K562 (cell line): ENCODE measurements around the gene TNIK.

Experiments used
- ATF1 ChIP-seq, 2 experiments: fragments of 450-650 bp in 1 of 2; IDR thresholded peaks; 2 replicates each; pipeline ENCODE4 v1.6.1; 2016; ENCODE audit warnings: missing compliant biosample characterization in 1 of 2, missing genetic modification characterization in 1 of 2
- CTCF ChIP-seq, 3 experiments: IDR thresholded peaks in 2 of 3; conservative IDR thresholded peaks in 1 of 3; 2 replicates each; pipeline ENCODE4 v1.5.1; 2011 to 2012; ENCODE audit warnings: low read length in 3 of 3, mild to moderate bottlenecking in 3 of 3, control low read depth in 2 of 3, improper control_type of control experiment in 1 of 3, inconsistent platforms in 1 of 3, low read depth in 1 of 3, mixed read lengths in 1 of 3, moderate library complexity in 1 of 3; ENCODE audit not compliant: insufficient read depth in 2 of 3
- KDM1A ChIP-seq, 2 experiments: fragments of 450-650 bp; IDR thresholded peaks; 2 replicates each; pipeline ENCODE4 v1.6.1; 2016; ENCODE audit warnings: mild to moderate bottlenecking in 2 of 2
- MEF2D ChIP-seq: conservative IDR thresholded peaks from 2 replicates; pipeline ENCODE4 v1.6.1; 2016; ENCODE audit warnings: low read depth, missing genetic modification characterization, missing compliant biosample characterization
- POLR2AphosphoS5 ChIP-seq: IDR thresholded peaks from 2 replicates; pipeline ENCODE4 v1.6.1; 2011; ENCODE audit warnings: mild to moderate bottlenecking, low read depth, low read length, moderate library complexity; ENCODE audit not compliant: control insufficient read depth, insufficient read depth
- RAD21 ChIP-seq, 2 experiments: fragments of 250-450 bp in 1 of 2; fragments of 450-650 bp in 1 of 2; sonication (Bioruptor Pico) in 1 of 2; formaldehyde crosslinking in 1 of 2; IDR thresholded peaks in 1 of 2; conservative IDR thresholded peaks in 1 of 2; 2 replicates each; pipeline versions ENCODE4 v1.4.0 to v1.8.0; 2020 to 2022; ENCODE audit warnings: mild to moderate bottlenecking in 2 of 2, moderate library complexity in 1 of 2
- SP1 ChIP-seq: sonication (generic); formaldehyde crosslinking; IDR thresholded peaks from 2 replicates; pipeline ENCODE4 v1.8.1; 2022; ENCODE audit warnings: mild to moderate bottlenecking, missing genetic modification reagents
- YY1 ChIP-seq, 3 experiments: IDR thresholded peaks; 2 replicates each; pipeline ENCODE4 v1.6.1; 2011; ENCODE audit warnings: low read length in 2 of 3, mild to moderate bottlenecking in 2 of 3, moderate library complexity in 2 of 3, borderline replicate concordance in 1 of 3, control low read depth in 1 of 3, low read depth in 1 of 3; ENCODE audit not compliant: insufficient read depth in 3 of 3, insufficient replicate concordance in 2 of 3, control insufficient read depth in 1 of 3, insufficient read length in 1 of 3; ENCODE audit errors: extremely low read depth in 1 of 3
- ZNF583 ChIP-seq: fragments of 250-450 bp; sonication (Bioruptor Pico); IDR thresholded peaks from 2 replicates; pipeline ENCODE4 v1.4.0; 2020
- ZNF639 ChIP-seq, 2 experiments: fragments of 200-800 bp in 1 of 2; sonication (Bioruptor generic) in 1 of 2; sonication (generic) in 1 of 2; formaldehyde crosslinking in 1 of 2; IDR thresholded peaks in 1 of 2; conservative IDR thresholded peaks in 1 of 2; 2 replicates each; pipeline versions ENCODE4 v1.5.0 to v1.6.1; 2016 to 2020; ENCODE audit warnings: missing compliant biosample characterization in 1 of 2, missing genetic modification characterization in 1 of 2, missing genetic modification reagents in 1 of 2
- TF ChIP-seq, protein P1 (sequence below): fragments of 450-650 bp; formaldehyde crosslinking; IDR thresholded peaks from 2 replicates; pipeline ENCODE4 v1.4.0; 2022; ENCODE audit warnings: missing genetic modification characterization

GRCh38 chr3:171306631-171307030 is 153.6 kb downstream of the TNIK start:
- TF ChIP-seq SP1: no peak
- TF ChIP-seq YY1 (IDR thresholded peaks at IDR 0.05; ENCODE audit: borderline replicate concordance in 1 of 3, control insufficient read depth in 1 of 3, extremely low read depth in 1 of 3, insufficient read depth in 3 of 3, insufficient read length in 1 of 3, insufficient replicate concordance in 2 of 3, low read depth in 1 of 3, low read length in 2 of 3): no peak
- no peak for TF ChIP-seq CTCF (IDR thresholded peaks at IDR 0.05 in 2 of 3, conservative IDR thresholded peaks at IDR 0.05 in 1 of 3; ENCODE audit: insufficient read depth in 2 of 3, low read depth in 1 of 3, low read length in 3 of 3)
- TF ChIP-seq RAD21 (CRISPR knock-in tag; conservative IDR thresholded peaks at IDR 0.05 in 1 of 2, IDR thresholded peaks at IDR 0.05 in 1 of 2): no peak
- no peak for TF ChIP-seq KDM1A (IDR thresholded peaks at IDR 0.05)
- no peak for TF ChIP-seq ZNF639 (CRISPR knock-in tag; conservative IDR thresholded peaks at IDR 0.05 in 1 of 2, IDR thresholded peaks at IDR 0.05 in 1 of 2)
- TF ChIP-seq POLR2AphosphoS5: no peak
- TF ChIP-seq ZNF583 (CRISPR knock-in tag): no peak
- no peak for TF ChIP-seq MEF2D
- no peak for TF ChIP-seq ATF1 (CRISPR knock-in tag; IDR thresholded peaks at IDR 0.05)
- no peak for TF ChIP-seq ATF1 (tag; IDR thresholded peaks at IDR 0.05)
- TF ChIP-seq, protein P1, sequence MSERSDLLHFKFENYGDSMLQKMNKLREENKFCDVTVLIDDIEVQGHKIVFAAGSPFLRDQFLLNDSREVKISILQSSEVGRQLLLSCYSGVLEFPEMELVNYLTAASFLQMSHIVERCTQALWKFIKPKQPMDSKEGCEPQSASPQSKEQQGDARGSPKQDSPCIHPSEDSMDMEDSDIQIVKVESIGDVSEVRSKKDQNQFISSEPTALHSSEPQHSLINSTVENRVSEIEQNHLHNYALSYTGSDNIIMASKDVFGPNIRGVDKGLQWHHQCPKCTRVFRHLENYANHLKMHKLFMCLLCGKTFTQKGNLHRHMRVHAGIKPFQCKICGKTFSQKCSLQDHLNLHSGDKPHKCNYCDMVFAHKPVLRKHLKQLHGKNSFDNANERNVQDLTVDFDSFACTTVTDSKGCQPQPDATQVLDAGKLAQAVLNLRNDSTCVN (CRISPR knock-in tag): no peak
